ENCODE data around the gene QSOX2.

Gene QSOX2

DNA sequence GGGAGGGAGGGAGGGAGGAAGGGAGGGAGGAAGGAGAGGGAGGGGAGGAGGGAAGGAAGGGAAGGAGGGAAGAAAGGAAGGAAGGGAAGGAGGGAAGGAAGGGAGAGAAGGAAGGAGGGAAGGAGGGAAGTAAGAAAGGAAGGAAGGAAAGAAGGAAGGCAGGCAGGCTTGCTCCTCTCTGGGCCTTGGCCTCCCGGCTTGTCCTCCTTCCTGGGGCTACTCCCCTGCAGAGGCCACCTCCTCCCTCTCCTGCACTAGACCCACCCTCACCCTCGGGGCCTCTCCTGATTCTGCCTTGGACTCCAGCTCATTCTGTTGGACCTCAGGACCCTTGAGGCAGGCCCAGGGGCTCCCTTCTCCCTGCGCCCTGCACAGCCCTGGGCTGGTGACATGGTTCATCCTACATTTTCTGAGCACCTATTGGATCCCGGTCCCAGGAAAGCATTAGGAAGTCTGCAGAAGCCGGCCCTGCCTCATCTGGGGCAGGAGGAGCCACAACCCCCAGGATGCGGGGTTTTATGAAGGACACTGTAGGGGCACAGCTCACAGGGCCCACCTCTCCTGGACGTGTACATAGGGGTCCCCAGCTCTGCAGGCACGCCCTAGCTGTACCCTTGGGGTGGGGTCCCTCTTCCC is 63.7 kb downstream of the QSOX2 start:
- Histone ChIP-seq H3K9me3 (ENCODE audit: control insufficient read depth in 2 of 2, low read length in 2 of 2) (no peaks in the 10 kb centered on the region), H3K4me1 (ENCODE audit: control insufficient read depth in 2 of 2, insufficient read depth in 2 of 2, low read length in 2 of 2) (no peaks in the 10 kb centered on the region), H3K27me3 (ENCODE audit: control insufficient read depth in 2 of 2, insufficient read depth in 2 of 2, low read length in 2 of 2) (peaks cover 0 to 2% of the 10 kb centered on the region in 2 donors), H3K36me3 (ENCODE audit: control insufficient read depth in 2 of 2, insufficient read depth in 2 of 2, low read length in 2 of 2) (no peaks in the 10 kb centered on the region), H3K9ac (ENCODE audit: low read depth in 1 of 2, low read length in 2 of 2) (no peak overlapping the region), H3K4me3 (ENCODE audit: low read length in 2 of 2) (no peak overlapping the region), H3K27ac (ENCODE audit: low read depth in 2 of 2, low read length in 2 of 2) (no peak overlapping the region)

DNA sequence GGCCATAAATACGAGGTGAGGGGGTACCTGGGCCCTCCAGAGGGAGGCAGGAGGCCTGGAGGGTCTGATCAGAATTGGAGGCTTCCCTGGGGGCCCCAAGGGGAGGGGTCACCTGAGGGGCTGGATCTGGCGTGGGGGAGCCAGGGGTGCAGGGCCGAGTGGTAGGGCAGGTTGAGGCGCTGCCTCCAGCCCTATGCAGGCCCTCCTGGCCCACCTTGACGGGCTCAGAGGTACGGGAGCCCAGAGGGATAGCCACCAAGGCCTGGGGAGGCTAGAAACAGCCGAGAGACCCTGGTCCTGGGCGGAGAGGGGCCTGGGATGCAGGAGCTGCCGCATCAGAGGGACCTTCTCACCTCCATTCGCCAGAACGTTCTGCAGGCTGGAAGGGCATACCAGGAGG is 65.0 kb downstream of the QSOX2 start:
- Histone ChIP-seq H3K27me3 (ENCODE audit: control insufficient read depth in 2 of 2, insufficient read depth in 2 of 2, low read length in 2 of 2) (peaks cover 0 to 2% of the 10 kb centered on the region in 2 donors), H3K9ac (ENCODE audit: low read depth in 1 of 2, low read length in 2 of 2) (no peak overlapping the region), H3K4me3 (ENCODE audit: low read length in 2 of 2) (no peak overlapping the region), H3K36me3 (ENCODE audit: control insufficient read depth in 2 of 2, insufficient read depth in 2 of 2, low read length in 2 of 2) (no peaks in the 10 kb centered on the region), H3K4me1 (ENCODE audit: control insufficient read depth in 2 of 2, insufficient read depth in 2 of 2, low read length in 2 of 2) (no peaks in the 10 kb centered on the region), H3K9me3 (ENCODE audit: control insufficient read depth in 2 of 2, low read length in 2 of 2) (no peaks in the 10 kb centered on the region), H3K27ac (ENCODE audit: low read depth in 2 of 2, low read length in 2 of 2) (no peak overlapping the region)

DNA sequence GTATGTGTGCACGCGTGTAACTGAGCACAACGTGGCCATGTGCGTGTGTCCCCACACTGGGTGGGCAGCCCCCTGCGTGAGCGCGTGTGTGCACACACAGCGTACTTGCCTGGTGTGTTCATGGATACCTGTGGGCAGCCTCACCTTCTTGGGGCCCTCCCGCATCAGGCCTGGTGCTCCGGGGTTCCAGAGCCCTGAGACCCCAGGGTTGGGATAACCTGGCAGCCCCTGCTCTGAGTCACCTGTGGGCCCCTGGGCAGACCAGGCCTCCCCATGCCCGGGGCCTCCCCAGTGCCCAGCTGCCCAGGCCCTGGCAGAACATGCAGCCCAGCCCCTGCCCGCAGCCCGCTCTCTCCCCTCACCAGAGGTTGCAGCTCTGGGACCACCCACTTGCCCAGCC is 65.9 kb downstream of the QSOX2 start:
- Histone ChIP-seq H3K9ac (ENCODE audit: low read depth in 1 of 2, low read length in 2 of 2) (no peak overlapping the region), H3K4me3 (ENCODE audit: low read length in 2 of 2) (no peak overlapping the region), H3K9me3 (ENCODE audit: control insufficient read depth in 2 of 2, low read length in 2 of 2) (no peaks in the 10 kb centered on the region), H3K36me3 (ENCODE audit: control insufficient read depth in 2 of 2, insufficient read depth in 2 of 2, low read length in 2 of 2) (no peaks in the 10 kb centered on the region), H3K27ac (ENCODE audit: low read depth in 2 of 2, low read length in 2 of 2) (no peak overlapping the region), H3K4me1 (ENCODE audit: control insufficient read depth in 2 of 2, insufficient read depth in 2 of 2, low read length in 2 of 2) (no peaks in the 10 kb centered on the region), H3K27me3 (ENCODE audit: control insufficient read depth in 2 of 2, insufficient read depth in 2 of 2, low read length in 2 of 2) (peaks cover 0 to 2% of the 10 kb centered on the region in 2 donors)

DNA sequence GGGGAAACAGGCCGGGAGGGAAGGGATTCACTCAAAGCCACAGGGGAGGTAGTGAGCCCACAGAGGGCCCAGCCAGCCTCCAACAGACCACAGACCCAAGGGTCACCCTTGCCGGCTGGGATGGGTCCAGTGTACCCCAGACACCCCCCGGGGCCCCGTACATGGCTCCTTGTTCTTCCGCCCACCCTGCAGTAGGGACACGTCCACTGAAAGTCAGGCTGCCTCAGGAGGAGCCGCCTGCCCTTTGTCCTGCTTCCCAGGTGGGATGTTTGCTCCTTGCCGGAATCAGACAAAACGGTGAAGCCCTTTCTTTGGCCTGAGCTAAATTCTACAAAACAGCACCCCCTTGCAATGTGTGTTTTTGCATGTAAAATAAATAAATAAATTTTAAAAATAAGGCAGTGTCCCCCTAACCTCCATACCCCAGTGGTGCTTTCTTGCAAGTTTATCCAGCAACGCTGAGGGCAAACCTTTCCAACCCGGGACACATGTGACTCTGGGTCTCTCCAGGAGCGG is 66.5 kb downstream of the QSOX2 start:
- no peaks in the 10 kb centered on the region for H3K36me3 ChIP-seq (ENCODE audit: control insufficient read depth in 2 of 2, insufficient read depth in 2 of 2, low read length in 2 of 2)
- H3K9ac ChIP-seq (ENCODE audit: low read depth in 1 of 2, low read length in 2 of 2) = no peak overlapping the region
- no peaks in the 10 kb centered on the region for H3K4me1 ChIP-seq (ENCODE audit: control insufficient read depth in 2 of 2, insufficient read depth in 2 of 2, low read length in 2 of 2)
- no peaks in the 10 kb centered on the region for H3K9me3 ChIP-seq (ENCODE audit: control insufficient read depth in 2 of 2, low read length in 2 of 2)
- H3K27me3 ChIP-seq (ENCODE audit: control insufficient read depth in 2 of 2, insufficient read depth in 2 of 2, low read length in 2 of 2) = peaks cover 0 to 2% of the 10 kb centered on the region in 2 donors
- no peak overlapping the region for H3K27ac ChIP-seq (ENCODE audit: low read depth in 2 of 2, low read length in 2 of 2)
- no peak overlapping the region for H3K4me3 ChIP-seq (ENCODE audit: low read length in 2 of 2)

DNA sequence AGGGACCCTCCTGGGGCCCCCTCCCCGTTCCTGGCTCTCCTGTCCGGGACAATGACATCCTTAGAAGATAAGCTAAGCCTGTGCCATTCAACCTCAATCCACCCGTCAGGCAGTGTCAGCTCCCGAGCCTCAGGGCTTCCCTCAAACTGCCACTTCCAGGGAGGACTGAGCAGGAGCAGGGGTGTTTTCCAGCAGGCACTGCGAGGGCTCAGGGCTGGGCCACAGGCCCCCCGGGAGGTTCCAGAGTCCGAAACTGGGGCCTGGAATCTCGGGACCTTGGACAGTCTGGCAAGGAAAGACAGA is 66.9 kb downstream of the QSOX2 start:
- Histone ChIP-seq H3K9me3 (ENCODE audit: control insufficient read depth in 2 of 2, low read length in 2 of 2) (no peaks in the 10 kb centered on the region), H3K27me3 (ENCODE audit: control insufficient read depth in 2 of 2, insufficient read depth in 2 of 2, low read length in 2 of 2) (peaks cover 0 to 2% of the 10 kb centered on the region in 2 donors), H3K4me3 (ENCODE audit: low read length in 2 of 2) (no peak overlapping the region), H3K4me1 (ENCODE audit: control insufficient read depth in 2 of 2, insufficient read depth in 2 of 2, low read length in 2 of 2) (no peaks in the 10 kb centered on the region), H3K36me3 (ENCODE audit: control insufficient read depth in 2 of 2, insufficient read depth in 2 of 2, low read length in 2 of 2) (no peaks in the 10 kb centered on the region), H3K9ac (ENCODE audit: low read depth in 1 of 2, low read length in 2 of 2) (no peak overlapping the region), H3K27ac (ENCODE audit: low read depth in 2 of 2, low read length in 2 of 2) (no peak overlapping the region)

DNA sequence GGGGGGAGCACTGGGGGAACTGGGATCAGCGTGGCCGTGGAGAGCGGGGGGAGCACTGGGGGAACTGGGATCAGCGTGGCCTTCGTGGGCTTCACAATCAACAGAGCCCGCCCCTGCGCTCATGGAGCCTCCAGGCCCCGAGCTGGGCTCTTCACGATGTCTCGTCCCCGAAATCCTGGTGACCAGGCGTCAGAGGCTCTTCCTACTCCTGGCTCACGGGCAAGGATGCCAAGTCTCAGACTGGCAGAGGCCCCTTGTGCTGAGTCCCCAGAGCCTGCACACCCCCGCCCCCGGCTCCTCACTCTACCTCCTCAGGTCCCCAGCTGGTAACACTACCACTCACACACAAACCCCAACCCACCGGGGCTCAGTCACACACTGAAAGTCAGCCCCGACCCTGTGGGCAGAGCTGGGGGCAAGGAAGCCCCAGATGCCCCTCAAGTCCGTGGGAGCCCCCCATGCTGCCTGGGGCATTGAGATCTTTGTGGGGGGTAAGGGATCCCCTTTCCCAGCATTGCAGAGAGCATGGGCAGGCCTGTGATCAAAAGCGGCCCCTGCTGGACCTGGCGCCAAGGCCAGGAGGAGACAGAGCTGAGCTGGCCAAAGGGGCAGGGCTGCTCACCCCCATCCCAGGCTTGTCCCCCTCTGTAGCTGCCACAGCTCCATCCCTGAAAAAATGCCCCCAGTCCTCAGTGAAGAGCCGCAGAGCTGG is 67.4 kb downstream of the QSOX2 start:
- peaks cover 0 to 2% of the 10 kb centered on the region in 2 donors for H3K27me3 ChIP-seq (ENCODE audit: control insufficient read depth in 2 of 2, insufficient read depth in 2 of 2, low read length in 2 of 2)

DNA sequence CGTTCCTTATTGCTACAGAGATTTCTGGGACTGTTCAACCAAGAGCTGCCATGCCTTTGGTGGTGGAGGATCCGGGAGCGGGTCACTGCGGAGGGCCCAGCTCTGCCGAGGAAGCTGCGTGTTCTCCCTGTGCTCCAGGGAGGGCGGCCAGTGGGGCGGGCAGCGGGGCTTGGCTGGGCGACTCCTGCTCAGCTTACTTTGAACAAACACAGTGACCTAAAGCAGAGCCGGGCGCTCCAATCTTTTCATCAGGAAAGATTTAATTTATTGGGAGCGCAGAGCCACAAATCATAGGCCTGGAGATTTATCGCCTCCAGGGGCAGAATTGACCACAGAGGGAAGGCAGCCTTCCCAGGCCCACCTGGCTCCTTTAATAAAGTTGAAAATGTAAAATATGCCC is 68.4 kb downstream of the QSOX2 start:
- H3K4me1 ChIP-seq (ENCODE audit: control insufficient read depth in 2 of 2, insufficient read depth in 2 of 2, low read length in 2 of 2) = no peaks in the 10 kb centered on the region
- no peaks in the 10 kb centered on the region for H3K36me3 ChIP-seq (ENCODE audit: control insufficient read depth in 2 of 2, insufficient read depth in 2 of 2, low read length in 2 of 2)
- H3K9me3 ChIP-seq (ENCODE audit: control insufficient read depth in 2 of 2, low read length in 2 of 2) = no peaks in the 10 kb centered on the region
- peaks cover 0 to 2% of the 10 kb centered on the region in 2 donors for H3K27me3 ChIP-seq (ENCODE audit: control insufficient read depth in 2 of 2, insufficient read depth in 2 of 2, low read length in 2 of 2)
- H3K27ac ChIP-seq (ENCODE audit: low read depth in 2 of 2, low read length in 2 of 2) = no peak overlapping the region
- H3K4me3 ChIP-seq (ENCODE audit: low read length in 2 of 2) = no peak overlapping the region
- no peak overlapping the region for H3K9ac ChIP-seq (ENCODE audit: low read depth in 1 of 2, low read length in 2 of 2)

More for the DNA sequence above, 67.4 kb downstream of the QSOX2 start:
- H3K4me3 ChIP-seq (ENCODE audit: low read length in 2 of 2) = no peak overlapping the region
- H3K36me3 ChIP-seq (ENCODE audit: control insufficient read depth in 2 of 2, insufficient read depth in 2 of 2, low read length in 2 of 2) = no peaks in the 10 kb centered on the region
- H3K9ac ChIP-seq (ENCODE audit: low read depth in 1 of 2, low read length in 2 of 2) = no peak overlapping the region
- no peaks in the 10 kb centered on the region for H3K9me3 ChIP-seq (ENCODE audit: control insufficient read depth in 2 of 2, low read length in 2 of 2)
- H3K4me1 ChIP-seq (ENCODE audit: control insufficient read depth in 2 of 2, insufficient read depth in 2 of 2, low read length in 2 of 2) = no peaks in the 10 kb centered on the region
- H3K27ac ChIP-seq (ENCODE audit: low read depth in 2 of 2, low read length in 2 of 2) = no peak overlapping the region

DNA sequence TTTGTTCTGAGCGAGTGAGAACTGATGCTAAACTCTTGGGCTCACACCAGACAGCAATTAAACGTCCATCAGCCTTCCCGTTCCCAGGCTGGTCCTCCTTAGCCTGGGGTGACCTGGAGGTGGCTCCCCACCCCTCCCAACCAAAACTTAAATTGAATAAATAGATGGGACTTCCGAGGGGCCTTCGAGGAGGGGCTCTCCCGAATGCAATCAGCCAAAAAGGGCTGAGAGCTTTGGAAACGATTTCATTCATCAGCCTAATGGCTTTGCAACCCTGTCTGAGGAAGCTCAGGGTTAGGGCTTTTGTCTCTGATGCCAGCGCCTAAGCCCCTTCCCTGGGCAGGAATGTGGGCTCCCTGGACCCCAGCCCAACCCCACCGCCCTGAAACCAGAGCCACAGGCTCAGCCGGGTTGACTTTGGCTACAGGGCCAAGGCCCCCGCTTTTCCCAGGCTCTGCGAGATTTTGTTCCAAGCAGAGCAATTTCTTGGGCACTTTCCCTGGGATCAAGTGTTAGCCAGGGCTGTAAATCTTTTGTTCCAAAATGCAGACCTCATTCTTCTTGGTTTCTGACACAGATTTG is 69.9 kb downstream of the QSOX2 start:
- Histone ChIP-seq H3K4me3 (ENCODE audit: low read length in 2 of 2) (no peak overlapping the region), H3K9me3 (ENCODE audit: control insufficient read depth in 2 of 2, low read length in 2 of 2) (no peaks in the 10 kb centered on the region), H3K9ac (ENCODE audit: low read depth in 1 of 2, low read length in 2 of 2) (no peak overlapping the region), H3K27me3 (ENCODE audit: control insufficient read depth in 2 of 2, insufficient read depth in 2 of 2, low read length in 2 of 2) (peaks cover 0 to 3% of the 10 kb centered on the region in 2 donors), H3K27ac (ENCODE audit: low read depth in 2 of 2, low read length in 2 of 2) (no peak overlapping the region), H3K4me1 (ENCODE audit: control insufficient read depth in 2 of 2, insufficient read depth in 2 of 2, low read length in 2 of 2) (no peaks in the 10 kb centered on the region), H3K36me3 (ENCODE audit: control insufficient read depth in 2 of 2, insufficient read depth in 2 of 2, low read length in 2 of 2) (no peaks in the 10 kb centered on the region)

DNA sequence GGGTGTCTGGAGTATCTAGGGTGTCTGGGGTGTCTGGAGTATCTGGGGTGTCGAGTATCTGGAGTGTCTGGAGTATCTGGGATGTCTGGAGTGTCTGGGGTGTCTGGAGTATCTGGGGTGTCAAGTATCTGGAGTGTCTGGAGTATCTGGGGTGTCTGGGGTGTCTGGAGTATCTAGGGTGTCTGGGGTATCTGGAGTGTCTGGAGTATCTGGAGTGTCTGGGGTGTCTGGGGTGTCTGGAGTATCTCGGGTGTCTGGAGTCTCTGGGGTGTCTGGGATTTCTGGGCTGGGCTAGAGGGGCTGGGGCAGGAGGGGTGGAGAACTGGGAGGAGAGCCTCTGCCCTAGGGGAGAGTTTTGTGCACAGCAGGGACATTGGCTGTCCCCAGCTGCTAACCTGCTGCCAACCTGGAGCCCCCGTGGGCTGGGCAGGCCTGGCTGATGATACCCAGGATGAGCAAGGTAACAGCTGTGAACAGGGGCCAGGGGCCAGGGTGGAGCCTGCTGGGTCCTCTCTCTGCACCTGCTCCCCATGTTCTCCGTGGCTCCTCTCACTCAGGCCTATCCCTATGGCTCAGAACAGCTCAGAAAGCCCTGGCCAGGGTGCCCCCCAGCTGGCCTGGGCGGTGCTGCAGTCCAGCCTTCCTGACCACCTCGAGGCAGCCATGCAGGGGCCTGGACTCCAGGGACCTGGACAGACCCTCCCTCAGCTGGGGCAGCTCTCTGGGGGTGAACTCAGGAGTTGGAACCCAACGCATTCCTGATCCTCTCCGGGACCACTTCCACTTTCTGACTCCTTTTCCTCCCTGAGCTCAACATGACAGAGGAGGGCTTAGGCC is 70.6 kb downstream of the QSOX2 start:
- H3K27me3 ChIP-seq (ENCODE audit: control insufficient read depth in 2 of 2, insufficient read depth in 2 of 2, low read length in 2 of 2) = peaks cover 0 to 3% of the 10 kb centered on the region in 2 donors
- H3K4me1 ChIP-seq (ENCODE audit: control insufficient read depth in 2 of 2, insufficient read depth in 2 of 2, low read length in 2 of 2) = no peaks in the 10 kb centered on the region
- H3K27ac ChIP-seq (ENCODE audit: low read depth in 2 of 2, low read length in 2 of 2) = no peak overlapping the region
- no peaks in the 10 kb centered on the region for H3K9me3 ChIP-seq (ENCODE audit: control insufficient read depth in 2 of 2, low read length in 2 of 2)
- H3K36me3 ChIP-seq (ENCODE audit: control insufficient read depth in 2 of 2, insufficient read depth in 2 of 2, low read length in 2 of 2) = no peaks in the 10 kb centered on the region
- H3K4me3 ChIP-seq (ENCODE audit: low read length in 2 of 2) = no peak overlapping the region
- no peak overlapping the region for H3K9ac ChIP-seq (ENCODE audit: low read depth in 1 of 2, low read length in 2 of 2)

All from mucosa of rectum (tissue), 2 donors.